ENCODE results near the gene ANKRD39.

GRCh38 chr2:96859681-96860064 is 1.9 kb upstream of the ANKRD39 start:
- TF ChIP-seq EZH2 (IDR thresholded peaks at IDR 0.05; ENCODE audit: low read depth, unreplicated experiment) (no peak), POLR2AphosphoS5 (IDR thresholded peaks at IDR 0.05; ENCODE audit: low read depth) (no peak), CTCF (conservative IDR thresholded peaks at IDR 0.05; ENCODE audit: low read depth in 2 of 2) (no peak), STAT1 (IDR thresholded peaks at IDR 0.05; ENCODE audit: unreplicated experiment) (no peak), JUNB (IDR thresholded peaks at IDR 0.05; ENCODE audit: unreplicated experiment) (no peak)

Data from GM23338 (cell line).